Esophagus mucosa (tissue), 1 donor: Measurements from ENCODE around the gene GPR39. TPM values are rescaled to one million over a fixed set of nuclear protein-coding genes. Genes with fewer than 3 reads are reported as not detected.

Experiments used
- ATAC-seq: fragments of 200-7000 bp; cut with Tn5 transposase; one replicate; pipeline ENCODE4 v1.9.1; 2020
- total RNA-seq: library from RNA; stranded (reverse); gene quantifications from one replicate; pipeline ENCODE4 v1.2.4, GENCODE V29; 2023
- donor health status: DM: yes; HTN: yes; CAD: no.

The GPR39 gene
- total RNA-seq, 1 donor from 2014 or later, result 1.4 TPM

DNA sequence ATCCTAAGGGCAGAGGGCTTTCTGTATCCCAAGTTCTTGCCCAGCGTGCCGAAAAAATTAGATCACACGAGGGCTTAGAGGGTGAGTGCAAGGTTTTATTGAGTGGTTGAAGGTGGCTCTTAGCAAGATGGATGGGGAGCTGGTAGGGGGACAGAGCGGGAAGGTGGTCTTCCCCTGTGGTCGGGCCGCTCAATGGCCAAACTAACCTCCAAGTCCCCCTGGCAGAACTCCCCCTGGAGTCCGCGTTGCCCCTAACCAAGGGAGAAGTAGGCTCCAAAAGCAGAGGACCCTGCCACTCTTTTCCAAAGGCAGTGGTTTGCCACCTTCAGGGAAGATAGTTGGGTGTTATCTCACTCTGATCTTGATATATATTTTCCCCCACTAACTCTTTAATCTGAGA lies 190.0 kb downstream of the GPR39 start:
- ATAC-seq, result no peak

GRCh38 chr2:132607426-132608090 lies 191.0 kb downstream of the GPR39 start:
- no peak for ATAC-seq

DNA sequence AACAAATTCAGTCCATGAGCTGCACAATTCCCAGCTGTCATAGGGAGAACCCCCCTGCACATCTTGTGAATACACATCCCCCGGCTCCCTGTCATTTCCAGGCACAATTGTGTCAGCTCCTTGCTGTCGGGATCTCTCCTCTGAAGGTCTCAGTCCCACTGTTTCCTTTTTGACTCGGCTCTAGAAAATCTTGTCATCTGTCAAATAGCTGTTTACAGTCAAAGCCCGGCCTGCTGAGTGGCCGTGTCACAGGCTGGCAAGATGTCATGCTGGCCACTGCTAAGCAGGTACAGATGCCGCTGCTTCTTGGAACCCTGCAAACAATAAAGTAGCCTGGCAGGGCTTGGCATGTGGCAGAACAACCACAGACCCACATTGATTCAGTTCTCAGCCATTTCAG lies 191.7 kb downstream of the GPR39 start:
- ATAC-seq, result no peak

- ATAC-seq, result no peak
These were observed 192.7 kb downstream of the GPR39 start for GRCh38 chr2:132609101-132609890.

DNA sequence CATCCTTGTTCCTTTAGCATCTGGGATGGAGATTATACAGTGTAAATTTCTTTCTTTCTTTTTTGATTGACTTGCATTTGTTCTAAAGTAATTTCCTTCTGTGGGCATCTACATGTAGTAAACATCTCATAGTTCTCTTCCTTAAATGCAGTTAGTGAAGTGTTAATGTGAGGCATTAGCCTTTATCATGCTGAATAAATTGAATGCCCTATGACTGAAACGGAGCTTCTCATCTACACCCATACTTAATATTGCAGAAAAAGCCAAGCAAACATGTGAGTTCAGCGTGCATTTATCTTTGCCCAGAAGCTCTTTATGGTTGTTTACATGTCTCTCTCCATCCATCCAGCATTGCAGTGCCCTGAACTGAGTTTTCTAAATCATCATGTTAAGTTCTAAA lies 195.1 kb downstream of the GPR39 start:
- no peak for ATAC-seq

DNA sequence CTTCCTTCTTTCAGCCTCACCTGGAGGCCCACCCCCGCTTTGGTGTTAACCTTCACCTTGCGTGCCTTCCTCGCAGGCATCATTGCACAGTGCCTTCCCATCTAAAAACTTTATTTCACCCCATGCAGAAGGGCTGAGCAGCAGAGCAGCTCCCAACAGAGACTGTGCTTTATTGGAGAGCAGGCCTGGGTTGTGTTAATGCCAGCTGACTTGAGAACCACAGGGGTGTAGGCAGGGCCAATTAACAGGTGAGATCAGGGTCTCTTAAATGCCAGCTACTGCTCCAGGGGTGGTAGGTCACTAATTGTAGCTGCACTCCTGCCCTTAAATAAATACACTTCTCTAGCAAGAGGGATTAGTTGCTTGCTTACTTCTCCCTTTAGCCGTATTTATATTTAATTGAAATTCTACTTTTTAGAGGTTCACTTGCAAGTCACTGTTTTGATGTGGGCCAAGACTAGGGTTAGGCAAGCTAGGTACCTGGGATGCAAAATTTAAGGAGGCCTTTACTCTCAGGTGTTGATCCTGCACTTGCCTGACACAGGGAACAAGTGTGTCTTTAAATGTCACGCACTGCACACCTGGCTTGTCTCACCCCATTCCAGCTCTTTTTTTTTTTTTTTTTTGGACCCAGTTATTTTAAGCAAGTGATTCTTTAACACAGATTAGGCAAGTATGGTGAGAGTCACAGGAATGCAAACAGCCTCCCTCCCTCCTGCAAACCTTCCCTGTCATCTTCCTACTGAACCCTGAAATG lies 198.9 kb downstream of the GPR39 start:
- ATAC-seq, result no peak

DNA sequence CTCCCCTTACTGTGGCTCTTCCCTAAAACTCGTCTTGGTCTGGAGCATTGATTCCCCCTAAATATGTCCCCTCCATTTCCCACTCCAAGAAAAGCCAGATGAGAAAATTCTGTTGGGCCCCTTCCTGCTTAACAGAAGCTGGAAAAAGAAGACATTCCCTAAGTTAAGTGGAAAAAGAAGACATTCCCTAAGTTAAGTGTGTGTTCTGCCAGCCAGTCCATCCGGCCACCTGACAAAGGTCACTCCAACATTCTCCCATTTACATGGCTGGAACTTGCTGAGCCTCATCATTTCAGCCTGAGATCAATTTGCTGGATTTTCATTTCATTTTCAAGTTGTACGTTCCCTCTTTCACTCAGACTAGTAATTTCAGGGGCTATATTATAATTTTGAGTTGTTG lies 201.4 kb downstream of the GPR39 start:
- no peak for ATAC-seq

DNA sequence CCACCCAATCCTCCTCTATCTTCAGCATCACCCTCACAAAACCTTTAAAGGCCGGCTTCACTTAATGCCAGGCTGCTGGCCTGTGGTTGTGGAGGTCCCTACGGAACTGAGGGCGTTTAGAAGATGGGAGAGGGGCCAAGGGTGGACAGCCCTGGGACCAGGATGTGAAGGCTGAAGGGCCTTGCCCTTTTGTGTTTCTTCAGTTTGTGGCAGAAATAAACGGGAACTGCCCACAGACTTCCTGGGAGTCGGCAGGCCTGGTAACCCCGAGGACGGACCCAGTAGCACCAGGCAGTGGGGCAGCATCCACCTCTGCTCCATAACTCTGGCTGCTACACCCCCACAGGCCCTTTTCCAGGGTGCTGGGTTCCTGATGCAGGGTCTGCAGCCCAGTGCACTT lies 202.1 kb downstream of the GPR39 start:
- no peak for ATAC-seq

DNA sequence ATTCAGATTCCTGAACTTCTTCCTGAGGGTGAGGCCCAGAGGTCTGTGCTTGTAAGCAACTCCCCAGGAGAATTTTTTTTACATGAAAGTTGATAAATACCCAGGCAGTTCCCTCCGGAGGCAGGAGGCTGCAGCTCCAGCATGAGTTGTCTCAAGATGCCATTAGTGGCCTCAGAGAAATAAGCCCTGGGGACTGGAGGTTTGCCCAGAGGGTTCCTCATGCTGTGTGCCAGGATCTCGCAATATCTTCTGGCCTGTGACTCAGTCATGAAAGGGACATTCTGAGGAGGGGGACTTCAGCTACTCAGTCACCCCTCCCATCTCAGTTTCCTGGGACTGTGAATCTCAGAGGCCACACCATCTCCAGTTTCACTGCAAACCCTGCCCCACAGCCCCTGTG lies 203.5 kb downstream of the GPR39 start:
- no peak for ATAC-seq

DNA sequence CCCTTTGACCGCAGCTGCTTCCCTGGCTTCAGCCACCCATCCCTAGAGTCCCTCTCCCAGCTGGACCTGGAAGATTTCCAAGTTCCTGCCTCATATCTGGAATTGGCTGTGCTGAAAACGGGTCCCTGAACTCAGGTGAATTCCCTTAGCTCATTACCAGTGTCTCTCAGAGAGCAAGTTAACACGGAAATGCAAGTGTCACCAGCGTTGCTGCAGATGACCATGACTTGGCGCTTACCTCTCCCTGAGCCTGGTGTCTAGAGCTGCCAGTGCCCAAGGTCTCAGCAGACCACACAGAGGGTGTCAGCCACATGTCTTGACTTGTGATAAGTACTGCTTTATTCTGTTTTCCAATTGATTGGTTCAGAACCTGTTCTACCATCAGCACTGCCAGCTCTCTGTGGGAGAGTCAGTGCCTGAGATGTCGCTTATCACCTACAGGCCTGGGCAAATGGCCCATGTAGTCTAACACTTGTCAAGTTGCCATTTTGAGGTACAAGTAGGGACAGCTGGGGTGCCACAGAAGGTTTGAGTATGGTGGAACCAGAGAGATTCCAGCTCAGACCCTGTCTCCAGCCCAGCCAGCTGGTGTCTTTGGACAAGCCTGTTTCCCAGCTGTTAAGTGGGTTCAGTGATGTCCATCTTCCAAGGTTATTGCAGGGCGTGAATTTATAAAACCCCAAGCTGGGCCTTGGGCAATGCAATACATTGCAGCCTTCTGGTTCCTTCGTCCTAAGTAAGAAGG lies 204.7 kb downstream of the GPR39 start:
- ATAC-seq, result peak; percentile 63

- no peak for ATAC-seq
These were observed 206.7 kb downstream of the GPR39 start for GRCh38 chr2:132623096-132623839.

- no peak for ATAC-seq
These were observed 210.9 kb downstream of the GPR39 start for GRCh38 chr2:132627536-132627935.

DNA sequence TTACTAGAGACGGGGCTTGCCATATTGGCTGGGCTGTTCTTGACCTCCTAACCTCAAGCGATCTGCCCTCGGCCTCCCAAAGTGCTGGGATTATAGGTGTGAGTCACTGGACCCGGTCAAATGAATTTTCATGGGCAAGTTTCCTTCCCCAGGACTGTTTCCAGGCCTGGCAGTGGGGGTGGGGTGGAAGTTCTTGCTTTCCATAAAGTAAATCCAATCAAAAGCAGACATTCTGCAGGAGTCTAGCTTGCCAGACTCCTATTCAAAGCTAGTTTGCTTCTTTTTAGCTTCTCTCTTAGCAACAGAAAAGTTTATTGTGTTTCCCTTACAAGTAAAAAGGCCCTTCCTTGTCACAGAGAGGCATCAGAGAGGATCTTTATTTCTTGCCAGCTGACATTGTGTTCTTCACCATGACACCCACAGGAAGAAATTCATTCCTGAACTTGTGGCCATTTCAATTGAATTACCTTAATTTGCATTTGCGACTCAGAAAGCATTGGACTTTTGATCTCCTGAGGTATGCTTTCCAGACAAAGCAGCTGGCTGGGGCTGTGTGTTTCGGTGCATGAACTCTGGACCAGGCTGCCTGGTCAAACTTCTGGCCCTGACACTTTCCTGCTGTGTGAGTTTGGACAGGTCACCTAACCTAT lies 215.5 kb downstream of the GPR39 start:
- no peak for ATAC-seq

- no peak for ATAC-seq
These were observed 217.0 kb downstream of the GPR39 start for GRCh38 chr2:132633635-132634034.

DNA sequence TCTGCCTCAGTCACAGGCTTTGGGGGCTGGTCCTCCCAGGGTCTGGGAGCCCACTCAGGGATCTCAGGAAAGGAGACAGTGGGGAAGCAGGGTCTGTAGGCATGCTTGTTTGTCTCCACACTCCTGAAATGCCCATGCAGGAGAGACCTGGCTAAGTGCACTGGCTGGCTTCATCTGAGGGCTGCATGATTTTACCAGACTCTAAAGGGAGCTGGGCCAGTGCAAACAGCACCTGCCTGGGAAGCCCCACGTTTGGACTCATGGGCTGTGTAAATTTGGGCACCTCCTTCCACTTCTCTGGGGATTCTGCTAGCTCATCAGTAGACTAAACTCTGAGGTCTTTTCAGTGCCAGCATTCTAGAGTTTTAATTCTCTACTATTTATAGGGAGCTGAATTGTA lies 219.7 kb downstream of the GPR39 start:
- no peak for ATAC-seq

DNA sequence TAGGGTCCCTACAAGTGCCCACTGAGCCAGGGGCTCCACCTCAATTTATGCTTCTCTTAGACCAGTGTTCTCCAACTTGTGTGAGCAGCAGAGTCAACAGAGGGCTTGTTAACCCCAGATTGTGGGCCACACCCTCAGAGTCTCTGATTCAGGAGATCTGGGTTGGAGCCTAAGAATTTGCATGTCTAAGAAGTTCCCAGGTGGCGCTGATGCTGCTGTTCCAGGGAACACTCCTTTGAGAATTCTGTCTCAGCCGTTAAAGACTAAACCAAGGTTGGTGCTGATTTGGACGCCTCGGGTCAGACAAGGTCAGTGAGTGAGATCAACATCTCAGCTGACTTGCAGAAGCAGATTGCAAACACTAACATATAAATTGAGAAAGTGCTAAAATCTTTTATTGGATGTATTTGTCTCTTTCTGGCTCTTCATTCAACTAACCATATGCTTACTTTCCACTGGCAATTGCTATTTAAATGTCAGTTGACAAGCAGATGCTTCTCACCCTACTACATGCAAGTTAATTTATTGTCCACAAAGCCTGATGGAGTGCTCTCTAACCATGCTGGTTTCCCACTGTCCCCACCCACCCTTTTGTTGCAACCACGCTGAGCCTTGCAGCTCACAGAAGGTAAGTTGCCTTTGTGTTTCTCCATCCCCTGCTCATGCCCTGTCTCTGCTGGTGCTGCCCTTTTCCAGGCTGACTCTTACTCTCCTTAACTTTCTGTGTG lies 221.9 kb downstream of the GPR39 start:
- no peak for ATAC-seq

- no peak for ATAC-seq
These were observed 223.5 kb downstream of the GPR39 start for GRCh38 chr2:132640116-132640515.

DNA sequence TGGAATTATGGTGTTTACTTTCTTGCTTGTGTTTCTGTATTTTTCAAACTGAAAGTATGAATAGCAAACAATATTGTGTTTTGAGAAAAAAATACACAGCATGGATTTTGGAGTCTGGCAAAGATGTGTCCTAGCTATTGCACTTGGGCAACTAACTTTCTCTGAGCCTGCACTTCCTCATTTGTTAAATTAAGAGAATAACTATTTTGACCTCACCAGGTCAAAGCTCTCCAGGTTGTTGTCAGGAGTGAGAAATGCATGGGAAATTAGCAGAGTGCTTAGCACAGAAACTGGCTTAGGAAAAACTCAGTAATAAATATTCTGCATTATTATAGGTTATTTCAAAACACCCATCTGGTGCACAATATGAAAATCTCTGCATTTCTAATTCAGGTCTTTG lies 225.2 kb downstream of the GPR39 start:
- no peak for ATAC-seq

- no peak for ATAC-seq
These were observed 225.8 kb downstream of the GPR39 start for GRCh38 chr2:132642415-132642814.

DNA sequence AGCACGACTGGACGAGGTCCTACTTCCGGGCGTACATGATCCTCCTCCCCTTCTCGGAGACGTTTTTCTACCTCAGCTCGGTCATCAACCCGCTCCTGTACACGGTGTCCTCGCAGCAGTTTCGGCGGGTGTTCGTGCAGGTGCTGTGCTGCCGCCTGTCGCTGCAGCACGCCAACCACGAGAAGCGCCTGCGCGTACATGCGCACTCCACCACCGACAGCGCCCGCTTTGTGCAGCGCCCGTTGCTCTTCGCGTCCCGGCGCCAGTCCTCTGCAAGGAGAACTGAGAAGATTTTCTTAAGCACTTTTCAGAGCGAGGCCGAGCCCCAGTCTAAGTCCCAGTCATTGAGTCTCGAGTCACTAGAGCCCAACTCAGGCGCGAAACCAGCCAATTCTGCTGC lies 228.6 kb downstream of the GPR39 start:
- ATAC-seq, result peak; percentile 39
